ENCODE data around the gene RHEBL1.

The RHEBL1 gene

GRCh38 chr12:49060237-49061156 is 9.3 kb downstream of the RHEBL1 start, which contains the start of gene KMT2D:
KMT2D (minus strand) TSS chr12:49060794; CDS start chr12:49055324, 5,470 bp downstream.
- peak; percentile 82 for TF ChIP-seq SIN3A (IDR thresholded peaks at IDR 0.05; ENCODE audit: borderline replicate concordance, insufficient read depth, low read length)
- TF ChIP-seq FOXP2 (optimal IDR thresholded peaks at IDR 0.05; ENCODE audit: borderline replicate concordance, extremely low read depth, extremely low read length, insufficient read depth) = peak; percentile 91
- peak; percentile 97 for TF ChIP-seq TAF1 (IDR thresholded peaks at IDR 0.05; ENCODE audit: borderline replicate concordance, insufficient read depth, low read length)
- peak; percentile 23 to 52; a peak in 1 of 4 replicates for TF ChIP-seq REST (IDR thresholded peaks at IDR 0.05; ENCODE audit: insufficient read depth in 1 of 2, low read depth in 2 of 2, low read length in 2 of 2)
- TF ChIP-seq POLR2AphosphoS5 (IDR thresholded peaks at IDR 0.05; ENCODE audit: low read depth, low read length) = no peak; the same call in none of the 2 replicates

GRCh38 chr12:49059299-49060171 is 10.2 kb downstream of the RHEBL1 start:
- TF ChIP-seq FOXP2 (optimal IDR thresholded peaks at IDR 0.05; ENCODE audit: borderline replicate concordance, extremely low read depth, extremely low read length, insufficient read depth) (no peak), TAF1 (IDR thresholded peaks at IDR 0.05; ENCODE audit: borderline replicate concordance, insufficient read depth, low read length) (no peak; the same call in 1 of the 2 replicates), SIN3A (IDR thresholded peaks at IDR 0.05; ENCODE audit: borderline replicate concordance, insufficient read depth, low read length) (no peak), POLR2AphosphoS5 (IDR thresholded peaks at IDR 0.05; ENCODE audit: low read depth, low read length) (no peak), REST (IDR thresholded peaks at IDR 0.05; ENCODE audit: insufficient read depth in 1 of 2, low read depth in 2 of 2, low read length in 2 of 2) (no peak)

- TF ChIP-seq POLR2AphosphoS5 (IDR thresholded peaks at IDR 0.05; ENCODE audit: low read depth, low read length) = no peak
- no peak for TF ChIP-seq TAF1 (IDR thresholded peaks at IDR 0.05; ENCODE audit: borderline replicate concordance, insufficient read depth, low read length)
- no peak for TF ChIP-seq REST (IDR thresholded peaks at IDR 0.05; ENCODE audit: insufficient read depth in 1 of 2, low read depth in 2 of 2, low read length in 2 of 2)
- TF ChIP-seq FOXP2 (optimal IDR thresholded peaks at IDR 0.05; ENCODE audit: borderline replicate concordance, extremely low read depth, extremely low read length, insufficient read depth) = no peak
- TF ChIP-seq SIN3A (IDR thresholded peaks at IDR 0.05; ENCODE audit: borderline replicate concordance, insufficient read depth, low read length) = no peak
These were observed 10.8 kb downstream of the RHEBL1 start for GRCh38 chr12:49059045-49059298.

GRCh38 chr12:49058366-49059044 is 11.3 kb downstream of the RHEBL1 start:
- TF ChIP-seq POLR2AphosphoS5 (IDR thresholded peaks at IDR 0.05; ENCODE audit: low read depth, low read length) = no peak
- no peak for TF ChIP-seq SIN3A (IDR thresholded peaks at IDR 0.05; ENCODE audit: borderline replicate concordance, insufficient read depth, low read length)
- TF ChIP-seq FOXP2 (optimal IDR thresholded peaks at IDR 0.05; ENCODE audit: borderline replicate concordance, extremely low read depth, extremely low read length, insufficient read depth) = no peak
- TF ChIP-seq TAF1 (IDR thresholded peaks at IDR 0.05; ENCODE audit: borderline replicate concordance, insufficient read depth, low read length) = no peak
- TF ChIP-seq REST (IDR thresholded peaks at IDR 0.05; ENCODE audit: insufficient read depth in 1 of 2, low read depth in 2 of 2, low read length in 2 of 2) = no peak

Data from PFSK-1 (cell line).